BE2C (cell line): ENCODE results near the gene BMPR2.

Experiments
- DNase-seq: peaks from one replicate; pipeline ENCODE4 v3.0.0-alpha.2; 2020
- H3K27me3 ChIP-seq: fragments of 250-450 bp; sonication (Bioruptor Pico); 2 replicates; pipeline ENCODE4 v1.5.1; 2020; ENCODE audit warnings: mild to moderate bottlenecking
- H3K36me3 ChIP-seq: fragments of 250-450 bp; sonication (Bioruptor Pico); 2 replicates; pipeline ENCODE4 v1.5.1; 2020; ENCODE audit warnings: mild to moderate bottlenecking
- H3K4me1 ChIP-seq: fragments of 250-450 bp; sonication (Bioruptor Pico); 2 replicates; pipeline ENCODE4 v1.5.1; 2020
- H3K4me3 ChIP-seq: 2 replicates; pipeline ENCODE4 v1.5.1; 2011; ENCODE audit warnings: low read depth, low read length
- H3K9me3 ChIP-seq: fragments of 250-450 bp; sonication (Bioruptor Pico); 2 replicates; pipeline ENCODE4 v1.5.1; 2020
- CTCF ChIP-seq: IDR thresholded peaks from 2 replicates; pipeline ENCODE4 v1.5.1; 2012; ENCODE audit warnings: mild to moderate bottlenecking, low read depth, low read length

The BMPR2 gene

GRCh38 chr2:202479610-202480009 is 103.5 kb downstream of the BMPR2 start:
- no peak for DNase-seq
- Histone ChIP-seq H3K4me1 (peaks cover 4% of the 10 kb centered on the region; the same call in 1 of the 2 replicates), H3K27me3 (no peaks in the 10 kb centered on the region), H3K4me3 (no peak overlapping the region), H3K9me3 (no peaks in the 10 kb centered on the region), H3K36me3 (peaks cover 10% of the 10 kb centered on the region)
- TF ChIP-seq CTCF, result no peak

GRCh38 chr2:202486351-202486750 is 110.2 kb downstream of the BMPR2 start:
- no peak for TF ChIP-seq CTCF
- Histone ChIP-seq H3K36me3 (peaks cover 7% of the 10 kb centered on the region), H3K9me3 (no peaks in the 10 kb centered on the region), H3K27me3 (no peaks in the 10 kb centered on the region), H3K4me1 (no peaks in the 10 kb centered on the region), H3K4me3 (no peak overlapping the region)
- DNase-seq, result no peak

- Histone ChIP-seq H3K36me3 (peaks cover under 1% of the 10 kb centered on the region), H3K9me3 (no peaks in the 10 kb centered on the region), H3K4me1 (no peaks in the 10 kb centered on the region), H3K4me3 (no peak overlapping the region), H3K27me3 (no peaks in the 10 kb centered on the region)
- no peak for DNase-seq
- no peak for TF ChIP-seq CTCF
Observed at GRCh38 chr2:202488671-202489070, 112.5 kb downstream of the BMPR2 start.

GRCh38 chr2:202490479-202490878 is 114.4 kb downstream of the BMPR2 start:
- Histone ChIP-seq H3K27me3 (no peaks in the 10 kb centered on the region), H3K4me3 (no peak overlapping the region), H3K36me3 (no peaks in the 10 kb centered on the region; the same call in 1 of the 2 replicates), H3K9me3 (no peaks in the 10 kb centered on the region), H3K4me1 (no peaks in the 10 kb centered on the region)
- no peak for TF ChIP-seq CTCF
- no peak for DNase-seq

GRCh38 chr2:202491514-202491913 is 115.4 kb downstream of the BMPR2 start:
- TF ChIP-seq CTCF, result no peak
- Histone ChIP-seq H3K9me3 (no peaks in the 10 kb centered on the region), H3K4me1 (no peaks in the 10 kb centered on the region), H3K36me3 (no peaks in the 10 kb centered on the region; the same call in 1 of the 2 replicates), H3K4me3 (no peak overlapping the region), H3K27me3 (no peaks in the 10 kb centered on the region)
- DNase-seq, result no peak

- Histone ChIP-seq H3K9me3 (no peaks in the 10 kb centered on the region), H3K4me1 (no peaks in the 10 kb centered on the region), H3K36me3 (no peaks in the 10 kb centered on the region), H3K27me3 (no peaks in the 10 kb centered on the region), H3K4me3 (no peak overlapping the region)
- DNase-seq, result peak; percentile 24
- TF ChIP-seq CTCF, result no peak
Observed at GRCh38 chr2:202494300-202495229, 118.4 kb downstream of the BMPR2 start.
